Activated naive CD4-positive, alpha-beta T cell treated with anti-CD3 and anti-CD28 coated beads, Interleukin-2, amount 50 U/mL, for 24 hours (primary cell): ENCODE data around the gene PIK3R5.
A peak's percentile ranks its signal among the peaks of the same experiment; 100 is the strongest.

Experiments used
- H3K27ac Mint-ChIP-seq: one replicate; pipeline ENCODE4 v1.8.0; 2021; ENCODE audit warnings: mild to moderate bottlenecking, mixed read lengths
- H3K27me3 Mint-ChIP-seq: one replicate; pipeline ENCODE4 v1.8.0; 2021; ENCODE audit warnings: mixed read lengths
- H3K36me3 Mint-ChIP-seq: one replicate; pipeline ENCODE4 v1.8.0; 2021; ENCODE audit warnings: mixed read lengths
- H3K4me1 Mint-ChIP-seq: one replicate; pipeline ENCODE4 v1.8.0; 2021; ENCODE audit warnings: mixed read lengths
- H3K4me3 Mint-ChIP-seq: one replicate; pipeline ENCODE4 v1.8.0; 2021; ENCODE audit warnings: mild to moderate bottlenecking, mixed read lengths
- H3K9me3 Mint-ChIP-seq: one replicate; pipeline ENCODE4 v1.8.0; 2021; ENCODE audit warnings: mixed read lengths

The PIK3R5 gene

DNA sequence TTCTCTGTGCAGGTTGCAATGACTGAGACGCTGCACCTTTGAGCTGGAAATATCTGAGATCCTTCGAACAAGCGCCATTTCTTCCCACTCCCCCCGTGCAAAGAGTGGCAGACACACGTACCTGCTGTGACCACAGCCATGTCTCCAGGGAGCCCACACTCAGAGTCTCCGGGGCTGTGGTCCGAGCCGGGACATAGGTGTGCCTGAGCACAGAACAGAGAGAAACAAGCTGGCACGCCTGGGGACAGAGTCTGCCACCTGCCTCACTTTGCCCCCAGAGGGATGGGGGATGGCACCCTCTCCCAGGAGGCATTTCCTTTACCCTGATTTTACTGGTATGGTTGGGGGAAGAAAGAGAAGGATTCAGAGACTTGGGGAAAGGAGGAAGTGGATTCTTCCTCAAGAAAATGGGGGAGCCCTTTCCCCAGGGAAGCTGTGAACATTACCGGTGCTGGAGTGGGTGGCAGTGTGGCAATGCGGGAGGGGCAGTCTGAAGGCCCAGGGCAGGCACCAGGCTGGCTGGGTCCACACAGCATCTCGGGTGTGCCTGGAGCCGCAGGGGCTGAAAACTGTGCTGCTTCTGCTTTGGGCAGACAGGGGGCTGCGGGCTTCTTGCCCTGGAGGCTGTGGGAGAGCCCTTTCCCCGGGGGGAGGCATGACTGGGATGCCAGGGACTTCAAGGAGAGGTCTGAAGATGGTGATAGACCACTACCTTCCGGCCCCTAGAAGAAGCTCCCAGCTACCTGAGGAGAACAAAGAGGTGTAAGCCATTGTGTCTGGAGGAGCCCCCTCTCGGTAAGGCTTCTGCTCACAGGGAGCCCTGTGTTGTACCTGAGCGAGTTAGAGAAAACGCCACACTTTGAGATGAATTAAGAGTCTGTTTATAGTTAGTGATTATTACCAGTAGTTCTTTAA lies 91.4 kb downstream of the PIK3R5 start:
- Mint-ChIP-seq H3K4me1 (peaks cover 19% of the 10 kb centered on the region), H3K27me3 (no peaks in the 10 kb centered on the region), H3K9me3 (no peaks in the 10 kb centered on the region), H3K36me3 (peaks cover 12% of the 10 kb centered on the region), H3K27ac (no peak overlapping the region), H3K4me3 (no peak overlapping the region)

DNA sequence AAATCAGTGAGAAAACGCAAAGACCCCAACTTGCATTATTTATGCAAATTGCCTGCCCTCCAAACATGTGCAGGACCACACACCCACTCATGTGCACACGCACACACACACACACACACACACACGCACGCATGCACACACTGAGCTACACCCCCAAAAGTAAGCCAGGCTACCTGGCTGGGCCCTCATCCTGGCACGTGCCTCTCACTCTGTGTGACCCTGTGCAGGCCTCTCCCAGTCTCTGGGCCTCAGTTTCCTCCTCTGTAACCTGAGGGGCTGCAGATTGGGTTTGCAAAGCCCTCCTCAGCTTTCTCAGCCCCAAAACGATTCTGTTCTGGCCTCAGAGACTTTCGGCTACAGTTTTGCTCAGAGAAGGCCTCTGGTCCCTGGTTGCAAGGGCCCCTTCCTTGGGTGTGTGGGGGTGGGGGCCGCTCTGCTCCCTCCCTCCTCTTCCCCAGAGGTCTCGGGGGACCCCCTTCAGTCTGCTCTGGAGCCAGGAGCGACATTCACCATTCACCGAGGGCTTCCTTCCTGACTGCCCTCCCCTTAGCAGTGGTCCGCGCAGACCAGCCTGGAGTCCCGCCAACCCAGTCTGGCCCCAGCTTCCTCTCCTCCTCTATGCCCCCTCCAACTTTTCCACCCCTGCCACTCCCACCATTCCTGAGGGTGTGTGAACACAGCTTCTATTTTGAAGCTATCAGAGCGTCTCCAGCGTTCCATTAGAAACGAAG lies 92.6 kb downstream of the PIK3R5 start:
- H3K36me3 Mint-ChIP-seq, result peaks cover 6% of the 10 kb centered on the region
- no peak overlapping the region for H3K27ac Mint-ChIP-seq
- H3K27me3 Mint-ChIP-seq, result no peaks in the 10 kb centered on the region
- H3K4me3 Mint-ChIP-seq, result no peak overlapping the region
- H3K4me1 Mint-ChIP-seq, result peaks cover 27% of the 10 kb centered on the region
- no peaks in the 10 kb centered on the region for H3K9me3 Mint-ChIP-seq

GRCh38 chr17:8872036-8872704 lies 93.3 kb downstream of the PIK3R5 start:
- peaks cover 30% of the 10 kb centered on the region for H3K4me1 Mint-ChIP-seq
- H3K9me3 Mint-ChIP-seq, result no peaks in the 10 kb centered on the region
- H3K4me3 Mint-ChIP-seq, result no peak overlapping the region
- peaks cover 2% of the 10 kb centered on the region for H3K36me3 Mint-ChIP-seq
- no peaks in the 10 kb centered on the region for H3K27me3 Mint-ChIP-seq
- H3K27ac Mint-ChIP-seq, result no peak overlapping the region

DNA sequence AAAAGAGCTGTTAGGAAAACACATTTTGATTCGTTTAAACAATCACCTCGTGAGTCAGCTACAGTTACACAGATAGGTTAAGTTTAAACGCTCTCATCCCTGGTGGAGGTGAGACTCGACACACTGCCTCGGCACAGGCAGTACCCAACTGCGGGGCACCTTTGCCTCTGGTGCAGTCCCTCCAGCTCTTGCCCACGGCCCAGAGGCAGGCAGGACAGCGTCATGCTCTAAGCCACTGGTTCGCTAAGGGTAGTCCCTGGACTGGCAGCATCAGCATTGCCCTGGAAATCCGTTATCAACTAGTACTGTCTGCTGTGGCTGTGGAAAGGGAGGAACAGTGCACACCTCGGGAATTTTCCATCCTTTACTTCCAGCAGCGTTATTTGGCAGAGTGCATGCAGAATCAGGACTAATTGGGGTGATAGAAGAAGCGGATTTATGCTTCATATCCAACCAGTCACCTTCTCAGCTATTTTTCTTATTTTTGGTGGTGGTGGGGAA lies 94.4 kb downstream of the PIK3R5 start:
- H3K27ac Mint-ChIP-seq, result no peak overlapping the region
- H3K36me3 Mint-ChIP-seq, result no peaks in the 10 kb centered on the region
- no peaks in the 10 kb centered on the region for H3K27me3 Mint-ChIP-seq
- H3K4me1 Mint-ChIP-seq, result peaks cover 38% of the 10 kb centered on the region
- no peaks in the 10 kb centered on the region for H3K9me3 Mint-ChIP-seq
- no peak overlapping the region for H3K4me3 Mint-ChIP-seq

DNA sequence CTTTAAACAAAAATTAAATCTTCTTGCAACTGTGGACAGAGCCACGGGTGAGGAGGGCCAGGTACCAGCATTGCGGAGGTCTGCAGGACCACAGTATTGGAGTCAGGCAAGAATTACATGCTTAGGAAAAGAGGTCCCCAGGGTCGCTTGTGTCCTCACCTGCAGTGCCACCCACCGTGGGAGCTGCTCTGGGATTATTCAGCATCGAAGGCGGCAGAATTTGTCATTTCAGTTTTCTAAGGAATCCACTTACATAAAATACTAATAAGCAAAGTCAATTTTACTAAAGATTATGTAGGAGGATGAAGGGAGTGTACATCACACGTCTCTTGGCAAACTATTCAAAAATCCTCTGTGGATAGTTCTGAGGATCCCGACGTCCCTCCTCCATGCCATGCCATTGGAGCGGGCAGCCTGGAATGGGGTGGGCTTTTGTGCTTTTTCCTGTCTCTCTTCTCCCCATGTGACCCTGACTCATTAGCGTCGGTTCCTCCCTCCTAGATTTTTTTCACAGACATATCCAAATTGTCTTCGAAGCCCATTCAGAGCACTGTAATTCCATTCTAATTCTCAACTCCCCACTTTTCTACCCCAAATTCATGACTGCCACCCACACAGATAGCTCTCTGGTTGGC lies 95.0 kb downstream of the PIK3R5 start:
- Mint-ChIP-seq H3K4me3 (no peak overlapping the region), H3K4me1 (peaks cover 38% of the 10 kb centered on the region), H3K9me3 (no peaks in the 10 kb centered on the region), H3K27me3 (no peaks in the 10 kb centered on the region), H3K27ac (no peak overlapping the region), H3K36me3 (no peaks in the 10 kb centered on the region)

DNA sequence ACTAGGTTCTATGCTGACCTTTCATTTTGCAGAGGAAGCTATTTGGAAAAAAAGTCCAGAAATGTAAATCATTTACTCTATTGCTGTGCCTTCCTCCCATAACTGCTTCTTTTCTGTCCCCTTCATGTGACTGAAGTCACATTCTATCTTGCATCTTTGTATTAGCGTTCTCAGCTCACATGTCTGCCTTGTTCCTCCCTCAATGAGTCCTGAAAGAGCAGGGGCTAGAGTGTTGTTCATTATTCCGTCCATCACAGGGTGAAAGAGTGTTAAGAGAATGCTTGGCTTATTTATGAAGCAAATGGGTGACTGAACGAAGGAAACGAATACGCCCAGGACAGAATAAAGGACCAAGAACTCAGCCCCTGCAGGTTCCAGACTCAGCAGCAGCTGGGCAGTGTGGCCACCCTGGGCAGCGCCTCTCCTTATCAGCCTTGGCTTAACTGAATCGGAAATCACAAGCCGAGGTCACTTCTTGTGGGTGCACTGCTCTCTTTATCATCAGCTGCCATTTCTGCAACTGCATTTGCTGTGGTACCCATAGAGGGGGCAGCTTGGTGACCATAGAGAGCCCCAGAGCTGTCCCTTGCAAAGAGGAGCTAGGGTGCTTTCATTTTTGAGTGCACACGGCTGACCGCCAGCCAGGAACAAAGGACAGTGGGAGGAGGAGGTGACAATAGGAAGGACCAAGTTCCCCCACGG lies 96.2 kb downstream of the PIK3R5 start:
- H3K36me3 Mint-ChIP-seq, result peaks cover 2% of the 10 kb centered on the region
- no peak overlapping the region for H3K27ac Mint-ChIP-seq
- H3K9me3 Mint-ChIP-seq, result no peaks in the 10 kb centered on the region
- H3K27me3 Mint-ChIP-seq, result no peaks in the 10 kb centered on the region
- peaks cover 28% of the 10 kb centered on the region for H3K4me1 Mint-ChIP-seq
- H3K4me3 Mint-ChIP-seq, result no peak overlapping the region

- H3K9me3 Mint-ChIP-seq, result no peaks in the 10 kb centered on the region
- peaks cover 22% of the 10 kb centered on the region for H3K4me1 Mint-ChIP-seq
- no peaks in the 10 kb centered on the region for H3K27me3 Mint-ChIP-seq
- H3K27ac Mint-ChIP-seq, result peak overlapping the region; percentile 38
- no peak overlapping the region for H3K4me3 Mint-ChIP-seq
- H3K36me3 Mint-ChIP-seq, result peaks cover 2% of the 10 kb centered on the region
These were observed 97.0 kb downstream of the PIK3R5 start for GRCh38 chr17:8868529-8868951.

- Mint-ChIP-seq H3K27ac (peak overlapping the region; percentile 33), H3K4me3 (peak overlapping the region; percentile 36), H3K9me3 (no peaks in the 10 kb centered on the region), H3K4me1 (peaks cover 22% of the 10 kb centered on the region), H3K27me3 (no peaks in the 10 kb centered on the region), H3K36me3 (peaks cover 2% of the 10 kb centered on the region)
These were observed 97.4 kb downstream of the PIK3R5 start for GRCh38 chr17:8868092-8868491.

DNA sequence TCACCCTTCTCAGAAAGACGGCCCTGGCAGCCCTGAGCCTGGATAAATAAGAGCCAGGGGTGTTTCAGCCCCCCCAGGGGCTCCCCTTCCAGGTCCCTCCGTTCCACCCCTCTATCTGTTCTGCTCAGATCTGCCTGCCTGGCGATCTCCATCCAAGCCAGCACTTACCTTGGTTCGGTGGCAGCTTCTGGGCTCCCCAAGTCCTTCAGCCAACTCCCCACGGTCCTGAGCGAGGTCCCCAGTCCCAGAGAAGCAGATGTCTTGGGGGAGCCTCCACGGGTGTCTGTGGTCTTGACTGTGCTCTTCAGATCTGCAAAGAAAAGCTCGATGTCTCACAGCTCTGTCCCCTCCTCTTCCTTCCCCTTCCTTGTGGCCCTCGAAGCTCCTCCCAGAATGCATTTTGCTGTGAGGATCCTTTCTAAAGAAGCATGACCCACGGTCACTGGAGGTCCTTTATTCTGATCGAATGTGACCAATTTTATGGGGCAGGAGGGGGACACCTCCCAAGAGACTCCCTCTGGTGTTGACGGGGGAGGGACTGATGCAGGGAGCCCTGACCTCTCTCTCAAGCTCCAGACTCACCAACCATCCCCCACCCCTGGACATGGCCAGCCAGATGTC lies 98.0 kb downstream of the PIK3R5 start, which contains the start of gene PIK3R6:
TSS of gene PIK3R6 (minus strand) at position 314 of the 621 bp plus-strand sequence. CDS start 17,880 bp downstream, outside the sequence.
- Mint-ChIP-seq H3K4me3 (peak within 1 kb of the TSS; percentile 73), H3K4me1 (peaks cover 25% of the 10 kb centered on the region)

GRCh38 chr17:8865811-8866210 lies 99.7 kb downstream of the PIK3R5 start:
- peaks cover 36% of the 10 kb centered on the region for H3K4me1 Mint-ChIP-seq
- no peaks in the 10 kb centered on the region for H3K9me3 Mint-ChIP-seq
- peaks cover 2% of the 10 kb centered on the region for H3K36me3 Mint-ChIP-seq
- no peak overlapping the region for H3K27ac Mint-ChIP-seq
- H3K27me3 Mint-ChIP-seq, result no peaks in the 10 kb centered on the region
- H3K4me3 Mint-ChIP-seq, result no peak overlapping the region

More for the DNA sequence above, 98.0 kb downstream of the PIK3R5 start, which contains the start of gene PIK3R6:
- peak within 1 kb of the TSS; percentile 38 for H3K27ac Mint-ChIP-seq
- no peaks in the 10 kb centered on the region for H3K27me3 Mint-ChIP-seq
- H3K36me3 Mint-ChIP-seq, result peaks cover 2% of the 10 kb centered on the region
- H3K9me3 Mint-ChIP-seq, result no peaks in the 10 kb centered on the region

DNA sequence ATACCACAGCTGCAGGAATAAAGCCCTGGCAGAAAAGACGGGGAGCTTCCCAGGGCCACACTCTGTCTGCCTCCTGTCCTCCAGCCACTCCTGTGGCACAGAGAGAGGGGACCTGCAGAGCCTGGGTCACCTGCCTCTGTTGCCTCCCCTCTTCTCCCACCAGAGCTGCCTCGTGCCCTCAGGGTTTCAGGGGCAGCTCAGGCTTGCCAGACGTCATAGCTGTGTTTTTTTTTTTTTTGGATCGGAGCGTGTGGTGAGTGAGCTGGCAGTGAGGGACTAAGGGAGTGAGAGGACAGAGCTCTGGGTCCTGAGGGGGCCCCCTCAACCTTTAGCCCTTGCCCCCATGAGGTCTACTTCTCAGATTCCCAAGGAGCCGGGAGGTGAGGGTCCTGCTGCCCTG lies 100.1 kb downstream of the PIK3R5 start:
- H3K36me3 Mint-ChIP-seq, result peaks cover 2% of the 10 kb centered on the region
- no peaks in the 10 kb centered on the region for H3K27me3 Mint-ChIP-seq
- no peak overlapping the region for H3K27ac Mint-ChIP-seq
- no peaks in the 10 kb centered on the region for H3K9me3 Mint-ChIP-seq
- H3K4me1 Mint-ChIP-seq, result peaks cover 36% of the 10 kb centered on the region
- H3K4me3 Mint-ChIP-seq, result no peak overlapping the region

GRCh38 chr17:8862213-8863056 lies 103.1 kb downstream of the PIK3R5 start:
- Mint-ChIP-seq H3K9me3 (no peaks in the 10 kb centered on the region), H3K27ac (no peak overlapping the region), H3K27me3 (no peaks in the 10 kb centered on the region), H3K4me3 (no peak overlapping the region), H3K4me1 (peaks cover 28% of the 10 kb centered on the region), H3K36me3 (peaks cover 2% of the 10 kb centered on the region)

DNA sequence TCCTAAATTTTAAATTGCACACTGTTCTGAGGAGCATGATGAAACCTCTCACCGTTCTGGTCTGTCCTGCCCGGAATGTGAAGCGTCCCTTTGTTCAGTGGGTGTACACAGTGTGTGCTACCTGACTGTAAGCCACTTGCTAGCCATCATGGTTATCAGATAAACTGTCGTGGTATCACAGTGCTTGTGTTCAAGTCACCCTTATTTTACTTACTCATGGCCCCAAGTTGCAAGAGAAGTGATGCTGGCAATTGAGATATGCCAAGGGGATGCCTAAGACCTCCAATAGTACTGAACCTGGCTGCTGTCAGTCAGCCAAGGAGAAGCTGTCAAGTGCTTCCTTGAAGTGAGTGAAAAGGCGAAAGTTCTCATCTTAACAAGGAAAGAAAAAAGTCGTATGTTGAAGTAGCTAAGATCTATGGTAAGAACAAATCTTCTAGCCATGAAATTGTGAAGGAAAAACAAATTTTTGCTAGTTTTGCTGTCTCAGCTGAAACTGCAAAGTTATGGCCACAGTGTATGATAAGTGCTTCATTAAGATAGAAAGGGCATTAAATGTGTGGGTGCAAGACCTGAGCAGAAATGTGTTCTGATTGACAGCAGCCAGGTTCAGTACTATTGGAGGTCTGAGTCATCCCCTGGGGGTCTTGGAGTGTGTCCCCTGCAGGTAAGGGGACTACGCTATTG lies 103.9 kb downstream of the PIK3R5 start:
- Mint-ChIP-seq H3K27me3 (no peaks in the 10 kb centered on the region), H3K36me3 (peaks cover 2% of the 10 kb centered on the region), H3K27ac (no peak overlapping the region), H3K9me3 (no peaks in the 10 kb centered on the region), H3K4me1 (peaks cover 20% of the 10 kb centered on the region), H3K4me3 (no peak overlapping the region)
